Activated CD4-positive, alpha-beta T cell treated with anti-CD3 and anti-CD28 coated beads for 1 hour (primary cell): ENCODE measurements around the gene TCF4.

ENCODE experiments used
- DNase-seq: peaks from one replicate; pipeline ENCODE4 v3.0.0-alpha.2; 2020

TCF4 gene

DNA sequence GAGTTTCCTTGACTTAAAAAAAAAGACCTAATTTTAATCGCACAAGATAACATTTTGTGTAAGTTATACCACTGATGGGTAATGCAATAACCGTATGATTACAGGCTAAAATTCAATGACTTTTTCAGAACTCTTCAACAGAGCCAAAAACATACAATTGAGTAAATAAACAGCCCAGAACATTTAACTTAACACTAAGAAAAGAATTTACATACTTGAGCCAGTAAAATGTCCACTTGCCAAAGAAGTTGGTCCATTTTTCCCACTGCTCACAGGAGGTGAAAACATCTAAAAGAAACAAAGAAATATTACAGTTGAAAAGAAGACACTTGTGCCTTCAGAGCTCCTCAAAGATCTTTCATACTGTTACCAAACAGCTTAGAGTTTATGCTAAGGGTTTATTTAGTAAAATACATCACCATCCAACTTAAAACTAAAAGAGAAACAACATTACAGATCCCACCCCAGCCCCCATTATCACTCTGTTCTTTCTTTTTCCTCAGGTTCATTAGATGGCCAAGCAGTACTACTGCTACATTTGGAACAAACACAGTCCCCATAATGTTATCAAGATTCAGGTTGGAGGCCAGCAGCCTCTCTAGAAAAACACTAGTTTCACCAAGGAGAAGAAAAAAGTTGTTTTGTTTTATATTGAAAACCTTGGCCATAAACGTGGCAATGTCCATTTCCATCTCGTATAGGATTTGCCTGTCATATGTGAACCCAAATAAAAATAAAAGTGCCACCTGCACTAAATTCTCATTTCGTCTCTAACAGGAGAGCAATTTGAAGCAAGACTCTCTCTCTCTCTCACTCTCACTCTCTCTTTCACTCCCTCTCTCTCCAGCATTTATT, 2.7 kb downstream of the TCF4 start:
- no peak for DNase-seq

GRCh38 chr18:55584201-55584600, 3.8 kb downstream of the TCF4 start:
- no peak for DNase-seq

- DNase-seq = no peak
These were observed 5.7 kb downstream of the TCF4 start for GRCh38 chr18:55582325-55582724.

GRCh38 chr18:55579501-55580270, 8.3 kb downstream of the TCF4 start:
- no peak for DNase-seq

DNA sequence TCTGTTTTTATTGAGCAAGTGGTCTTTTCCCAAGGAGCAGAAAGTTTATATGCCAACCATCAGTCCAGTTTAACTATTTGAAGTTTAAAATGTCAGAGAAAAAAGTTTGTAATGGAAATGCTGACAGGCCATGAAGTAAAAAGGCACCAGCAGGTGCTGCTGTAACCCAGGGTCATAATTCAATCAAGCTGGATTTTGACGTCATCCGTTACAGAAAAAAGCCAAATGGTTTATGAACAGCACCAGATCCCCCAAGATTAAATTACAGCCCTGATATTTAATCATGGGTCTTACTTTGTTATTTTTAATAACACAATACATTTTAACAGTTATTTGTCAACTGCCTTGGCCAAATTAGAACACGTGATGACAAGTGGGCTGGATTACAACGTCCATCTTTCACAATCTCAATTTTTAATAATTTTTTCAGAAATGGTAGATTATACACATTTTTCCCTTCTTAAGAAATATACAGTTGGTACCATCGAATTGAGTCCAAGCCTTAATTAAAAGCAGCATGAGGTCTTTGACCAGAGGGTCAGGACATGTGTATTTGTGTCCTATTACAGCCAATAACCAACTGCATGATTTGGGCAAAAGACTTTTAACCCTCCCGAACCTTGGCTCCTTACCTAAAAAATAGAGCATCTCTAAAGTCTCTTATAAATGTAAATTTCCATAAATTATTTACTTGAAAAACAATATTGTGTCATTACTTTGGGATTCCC, 10.0 kb downstream of the TCF4 start:
- DNase-seq = no peak

DNA sequence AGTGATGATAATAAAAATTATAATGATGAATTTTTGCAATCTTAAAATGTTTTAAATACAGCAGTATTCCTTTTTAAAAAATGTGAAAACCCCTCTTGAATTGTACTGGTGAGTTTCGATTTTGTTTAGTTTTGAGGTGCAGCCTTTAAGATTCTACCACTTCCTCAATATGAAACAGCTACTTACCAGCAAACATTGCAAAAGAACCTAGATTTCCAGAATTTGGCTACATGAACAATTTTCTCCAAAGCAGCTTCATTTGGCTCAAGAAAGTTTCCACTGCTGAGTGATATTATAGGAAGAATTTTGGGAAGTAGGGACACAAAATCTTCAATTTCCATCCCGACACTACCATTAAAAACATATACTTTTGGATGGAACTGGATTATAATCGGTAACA, 12.0 kb downstream of the TCF4 start:
- no peak for DNase-seq

GRCh38 chr18:55575066-55575465, 12.9 kb downstream of the TCF4 start:
- DNase-seq = no peak

GRCh38 chr18:55573386-55573785, 14.6 kb downstream of the TCF4 start:
- DNase-seq = no peak

DNA sequence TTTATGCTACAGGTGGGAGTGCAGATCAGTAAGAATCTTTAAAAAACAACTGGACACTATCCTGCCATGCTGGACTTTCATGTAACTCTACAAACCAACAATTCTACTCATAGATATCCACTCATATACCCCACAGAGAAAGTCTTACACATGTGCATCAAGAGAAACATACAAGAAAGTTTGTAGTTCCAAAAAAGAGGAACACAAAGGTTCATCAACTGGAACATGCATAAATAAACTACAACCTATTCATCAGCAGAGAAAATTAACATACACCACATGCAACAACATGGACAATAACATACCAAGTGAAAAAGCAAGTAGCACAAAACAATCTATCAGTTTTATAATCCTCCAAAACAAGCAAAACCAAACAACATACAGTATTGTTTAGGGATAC, 17.0 kb downstream of the TCF4 start:
- DNase-seq = no peak

- DNase-seq = no peak
These were observed 21.5 kb downstream of the TCF4 start for GRCh38 chr18:55566456-55566935.

DNA sequence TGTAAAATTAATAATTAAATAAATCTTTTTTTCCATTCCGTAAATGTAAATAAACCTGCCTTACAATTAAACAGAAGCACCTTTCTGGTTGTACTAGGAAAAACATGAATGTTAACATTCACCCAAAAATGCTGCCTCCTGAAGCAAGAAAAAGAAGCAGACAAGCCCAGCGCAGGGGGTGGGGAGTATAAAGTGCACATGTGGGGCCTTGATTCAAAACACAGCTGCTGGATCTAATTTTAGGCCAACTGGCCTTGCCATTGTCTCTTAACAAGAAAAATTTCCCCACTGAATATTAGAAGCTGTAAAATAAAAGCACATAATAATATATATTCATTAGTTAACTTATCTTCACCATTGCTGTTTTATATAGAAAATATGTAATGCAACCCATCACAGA, 28.3 kb downstream of the TCF4 start:
- DNase-seq = no peak

DNA sequence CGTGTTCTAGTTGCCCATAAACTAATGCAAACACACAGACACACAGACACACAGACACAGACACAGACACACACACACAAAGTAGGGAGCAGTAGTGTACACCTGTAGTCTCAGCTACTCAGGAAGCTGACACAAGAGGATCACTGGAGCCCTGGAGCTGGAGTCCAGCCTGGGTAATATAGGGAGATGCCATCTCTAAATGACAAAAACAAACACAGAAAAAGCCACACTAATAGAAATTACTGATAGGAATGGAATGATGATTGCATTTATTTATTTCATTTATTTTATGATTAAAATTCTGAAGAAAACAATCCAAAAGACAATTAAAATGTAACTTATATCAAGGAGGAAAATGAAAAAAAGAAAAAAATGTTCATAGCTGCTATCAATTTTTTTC, 30.8 kb downstream of the TCF4 start:
- DNase-seq = no peak

- DNase-seq = no peak
These were observed 32.5 kb downstream of the TCF4 start for GRCh38 chr18:55555395-55556027.

DNA sequence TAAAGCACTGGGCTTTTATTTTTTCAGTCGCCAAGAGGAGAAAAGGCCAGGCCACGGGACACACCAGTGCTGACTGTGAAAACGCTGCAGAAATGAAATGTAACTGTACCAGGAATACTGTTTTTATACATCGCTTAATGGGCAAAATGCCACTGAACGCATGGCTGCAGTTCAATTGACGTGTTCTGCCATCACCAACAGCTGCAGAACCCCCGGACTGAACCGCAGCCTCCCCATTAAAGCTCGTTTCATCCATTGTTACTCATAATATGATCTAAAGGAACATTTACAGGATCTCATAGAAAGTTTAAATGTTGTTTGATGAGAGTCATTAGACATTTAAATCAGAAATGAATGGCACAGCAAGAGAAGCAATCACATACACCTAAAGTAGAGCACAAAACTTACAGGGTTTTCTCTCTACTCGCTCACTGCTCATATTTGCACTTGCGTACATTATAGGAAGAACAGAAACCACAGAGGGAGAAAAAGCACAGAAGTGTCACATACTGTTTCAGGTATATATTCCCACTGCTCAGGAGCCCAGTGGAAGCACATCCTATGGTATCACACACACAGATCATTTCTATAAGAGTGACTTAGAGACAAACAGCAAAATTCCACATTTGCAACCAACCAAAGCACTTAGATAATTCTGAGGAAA, 35.3 kb downstream of the TCF4 start:
- DNase-seq = no peak

DNA sequence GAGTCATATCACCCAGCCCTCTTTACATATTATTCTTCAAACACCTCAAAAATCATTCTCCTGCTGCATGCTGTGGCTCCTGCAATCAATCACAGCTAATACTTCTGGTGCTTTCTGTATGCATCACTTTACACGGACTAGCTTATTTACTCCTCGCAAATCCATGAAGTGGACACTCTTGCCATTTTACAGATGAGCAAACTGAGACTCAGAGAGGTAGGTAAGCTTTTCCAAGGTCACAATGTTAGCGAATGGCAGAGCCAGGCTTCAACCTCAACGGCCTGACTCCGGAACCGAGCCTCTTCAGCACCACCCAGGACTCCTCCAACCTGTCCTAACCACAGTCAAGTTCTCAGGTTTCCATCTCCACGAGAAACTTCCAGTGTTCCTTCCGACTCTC, 36.8 kb downstream of the TCF4 start:
- DNase-seq = no peak

- DNase-seq = no peak
These were observed 37.5 kb downstream of the TCF4 start for GRCh38 chr18:55550471-55550870.

- DNase-seq = no peak
These were observed 38.4 kb downstream of the TCF4 start for GRCh38 chr18:55549474-55550104.

GRCh38 chr18:55547705-55548056, 40.3 kb downstream of the TCF4 start:
- DNase-seq = no peak

DNA sequence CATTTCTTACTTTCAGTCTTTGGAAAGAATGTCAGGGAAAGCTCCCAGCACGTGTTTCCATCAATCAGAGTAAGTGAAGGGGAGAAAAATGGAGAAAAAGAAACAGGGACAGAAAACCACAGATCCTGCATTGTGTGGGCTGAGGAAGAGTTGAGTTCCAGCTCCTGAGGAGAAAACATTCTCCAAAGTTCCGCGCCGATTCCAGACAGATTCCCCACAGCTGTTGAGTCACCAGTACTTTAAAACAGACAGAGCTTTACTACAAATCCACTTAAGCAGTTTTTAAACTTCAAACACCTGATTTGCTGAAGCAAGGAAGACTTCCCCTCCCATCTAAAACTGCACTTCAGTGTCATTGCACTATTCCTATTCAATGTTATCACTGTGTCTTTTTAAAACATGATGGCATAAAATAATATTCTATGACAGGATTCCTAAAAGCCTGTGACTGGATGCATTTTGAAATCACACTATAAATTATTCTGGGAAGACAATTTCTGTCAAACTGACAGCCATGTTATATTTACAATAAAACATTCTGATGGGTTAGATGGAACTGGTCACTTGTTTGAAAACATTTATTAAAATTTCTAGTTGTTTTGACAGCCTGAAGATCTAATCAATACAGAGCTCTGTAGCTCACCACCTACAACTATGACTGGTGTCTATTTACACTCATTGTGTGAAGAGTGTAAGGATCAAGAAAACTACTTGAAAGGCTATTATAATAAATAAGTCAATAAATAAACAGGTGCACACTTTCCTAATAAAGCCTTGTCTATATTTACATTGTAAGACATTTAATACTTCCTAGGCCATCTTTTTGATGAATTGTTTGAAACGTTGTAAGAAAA, 40.9 kb downstream of the TCF4 start:
- no peak for DNase-seq

GRCh38 chr18:55544014-55544413, 44.0 kb downstream of the TCF4 start:
- no peak for DNase-seq

GRCh38 chr18:55543130-55543704, 44.8 kb downstream of the TCF4 start:
- DNase-seq = no peak
